Karpas-422 (cell line): ENCODE results near the gene RBKS. TPM values are rescaled to one million over a fixed set of nuclear protein-coding genes. Genes with fewer than 3 reads are reported as not detected.

Experiments
- DNase-seq: peaks from one replicate; pipeline ENCODE4 v3.0.0-alpha.2; 2015
- H2AFZ ChIP-seq: fragments of 200-600 bp; sonication (generic); 2 replicates; pipeline ENCODE4 v1.6.1; 2014; ENCODE audit warnings: antibody characterized with exemption, low read length, mixed read lengths
- H3K27ac ChIP-seq: fragments of 200-600 bp; sonication (generic); 2 replicates; pipeline ENCODE4 v1.5.1; 2014; ENCODE audit warnings: mild to moderate bottlenecking, low read length, moderate library complexity
- H3K27me3 ChIP-seq: fragments of 200-600 bp; sonication (generic); 2 replicates; pipeline ENCODE4 v1.6.1; 2014; ENCODE audit warnings: low read length, mixed read lengths
- H3K36me3 ChIP-seq: fragments of 200-600 bp; sonication (generic); 2 replicates; pipeline ENCODE4 v1.6.1; 2014; ENCODE audit warnings: low read length, mixed read lengths; ENCODE audit not compliant: insufficient read depth
- H3K4me1 ChIP-seq: fragments of 200-600 bp; sonication (generic); 2 replicates; pipeline ENCODE4 v1.6.1; 2014; ENCODE audit warnings: mild to moderate bottlenecking, low read length, mixed read lengths
- H3K4me2 ChIP-seq: fragments of 200-600 bp; sonication (generic); 2 replicates; pipeline ENCODE4 v1.6.1; 2014; ENCODE audit warnings: low read length, low read depth, mild to moderate bottlenecking; ENCODE audit not compliant: poor library complexity, severe bottlenecking
- H3K4me3 ChIP-seq: fragments of 200-600 bp; sonication (generic); 2 replicates; pipeline ENCODE4 v1.5.1; 2014; ENCODE audit warnings: mild to moderate bottlenecking, antibody characterized with exemption, low read length, mixed read lengths
- H3K79me2 ChIP-seq: fragments of 200-600 bp; sonication (generic); 2 replicates; pipeline ENCODE4 v1.6.1; 2014; ENCODE audit warnings: mild to moderate bottlenecking, low read length, mixed read lengths
- H3K9ac ChIP-seq: fragments of 200-600 bp; sonication (generic); 2 replicates; pipeline ENCODE4 v1.6.0; 2014; ENCODE audit warnings: low read length
- H3K9me2 ChIP-seq: fragments of 200-600 bp; sonication (generic), shearing (Covaris generic); replicated peaks from 2 replicates; pipeline ENCODE4 v1.6.0; 2014; ENCODE audit warnings: mild to moderate bottlenecking, low read length, moderate library complexity; ENCODE audit not compliant: insufficient read depth
- H3K9me3 ChIP-seq: fragments of 300-700, 200-600 bp; sonication (generic); 2 replicates; pipeline ENCODE4 v1.6.1; 2014; ENCODE audit warnings: low read length, mixed read lengths
- H4K20me1 ChIP-seq: fragments of 200-600 bp; sonication (generic); 2 replicates; pipeline ENCODE4 v1.6.1; 2014; ENCODE audit warnings: mild to moderate bottlenecking, antibody characterized with exemption, low read length, low read depth; ENCODE audit not compliant: insufficient read depth
- total RNA-seq: library from RNA; depleted of rRNA; stranded (reverse); fragments of >200 nt; shearing (Covaris generic); gene quantifications from 2 replicates; pipeline ENCODE4 v1.2.3, GENCODE V29; 2014; ENCODE audit warnings: low replicate concordance

RBKS gene
- total RNA-seq, 1 experiment from 2014 or later = 1.6 TPM

GRCh38 chr2:27799646-27800010 is 90.6 kb downstream of the RBKS start:
- no peaks in the 10 kb centered on the region for H3K9me3 ChIP-seq
- no peaks in the 10 kb centered on the region for H4K20me1 ChIP-seq
- no peak overlapping the region for H3K27ac ChIP-seq
- no peaks in the 10 kb centered on the region for H3K79me2 ChIP-seq
- no peak overlapping the region for H3K4me2 ChIP-seq
- no peak for DNase-seq
- no peaks in the 10 kb centered on the region for H3K4me1 ChIP-seq
- H3K27me3 ChIP-seq = no peaks in the 10 kb centered on the region
- H3K4me3 ChIP-seq = no peak overlapping the region
- no peaks in the 10 kb centered on the region for H3K36me3 ChIP-seq
- no peaks in the 10 kb centered on the region for H3K9me2 ChIP-seq
- no peak overlapping the region for H2AFZ ChIP-seq
- H3K9ac ChIP-seq = no peak overlapping the region

GRCh38 chr2:27798948-27799645 is 91.1 kb downstream of the RBKS start:
- no peaks in the 10 kb centered on the region for H3K9me2 ChIP-seq
- H3K4me1 ChIP-seq = no peaks in the 10 kb centered on the region
- H4K20me1 ChIP-seq = no peaks in the 10 kb centered on the region
- H3K27me3 ChIP-seq = no peaks in the 10 kb centered on the region
- no peaks in the 10 kb centered on the region for H3K9me3 ChIP-seq
- no peaks in the 10 kb centered on the region for H3K36me3 ChIP-seq
- H3K79me2 ChIP-seq = no peaks in the 10 kb centered on the region
- DNase-seq = no peak
- H3K27ac ChIP-seq = no peak overlapping the region
- no peak overlapping the region for H3K4me3 ChIP-seq
- no peak overlapping the region for H3K4me2 ChIP-seq
- H3K9ac ChIP-seq = no peak overlapping the region
- no peak overlapping the region for H2AFZ ChIP-seq

DNA sequence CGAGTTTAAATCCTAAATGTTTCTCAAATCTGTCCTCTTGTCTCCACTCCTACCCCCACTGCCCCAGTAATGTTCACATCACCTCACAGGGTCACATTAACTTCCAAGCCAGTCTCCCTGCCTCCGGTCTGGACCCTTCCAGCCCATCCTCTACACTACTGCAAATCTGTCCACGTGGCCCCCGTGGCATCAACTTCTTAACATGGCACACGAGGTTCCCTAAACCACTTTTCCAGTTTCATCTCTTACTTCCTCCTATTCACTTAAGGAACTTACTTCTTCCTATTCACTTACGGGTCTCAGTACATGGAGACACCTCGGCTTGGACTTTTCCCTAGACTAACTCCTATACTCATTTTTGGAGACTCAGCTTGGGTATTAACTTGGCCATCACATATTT is 91.7 kb downstream of the RBKS start:
- Histone ChIP-seq H3K9me2 (no peaks in the 10 kb centered on the region), H3K27me3 (no peaks in the 10 kb centered on the region), H3K4me1 (no peaks in the 10 kb centered on the region), H4K20me1 (no peaks in the 10 kb centered on the region), H3K9me3 (no peaks in the 10 kb centered on the region), H3K9ac (no peak overlapping the region), H3K36me3 (no peaks in the 10 kb centered on the region), H3K4me3 (no peak overlapping the region), H2AFZ (no peak overlapping the region), H3K27ac (no peak overlapping the region), H3K4me2 (no peak overlapping the region), H3K79me2 (no peaks in the 10 kb centered on the region)
- DNase-seq = no peak

GRCh38 chr2:27797841-27798240 is 92.3 kb downstream of the RBKS start:
- no peaks in the 10 kb centered on the region for H3K9me2 ChIP-seq
- H3K4me2 ChIP-seq = no peak overlapping the region
- no peak for DNase-seq
- no peaks in the 10 kb centered on the region for H3K9me3 ChIP-seq
- H2AFZ ChIP-seq = no peak overlapping the region
- no peaks in the 10 kb centered on the region for H3K36me3 ChIP-seq
- no peaks in the 10 kb centered on the region for H3K4me1 ChIP-seq
- no peak overlapping the region for H3K4me3 ChIP-seq
- H3K27ac ChIP-seq = no peak overlapping the region
- H3K9ac ChIP-seq = no peak overlapping the region
- no peaks in the 10 kb centered on the region for H3K27me3 ChIP-seq
- H3K79me2 ChIP-seq = no peaks in the 10 kb centered on the region
- H4K20me1 ChIP-seq = no peaks in the 10 kb centered on the region

GRCh38 chr2:27796791-27797765 is 93.1 kb downstream of the RBKS start:
- H3K9me2 ChIP-seq = no peaks in the 10 kb centered on the region
- no peaks in the 10 kb centered on the region for H4K20me1 ChIP-seq
- no peak overlapping the region for H3K4me2 ChIP-seq
- no peaks in the 10 kb centered on the region for H3K4me1 ChIP-seq
- no peaks in the 10 kb centered on the region for H3K36me3 ChIP-seq
- H3K27ac ChIP-seq = no peak overlapping the region
- no peaks in the 10 kb centered on the region for H3K79me2 ChIP-seq
- no peaks in the 10 kb centered on the region for H3K27me3 ChIP-seq
- no peak overlapping the region for H3K9ac ChIP-seq
- H3K9me3 ChIP-seq = no peaks in the 10 kb centered on the region
- H3K4me3 ChIP-seq = no peak overlapping the region
- DNase-seq = no peak
- no peak overlapping the region for H2AFZ ChIP-seq

DNA sequence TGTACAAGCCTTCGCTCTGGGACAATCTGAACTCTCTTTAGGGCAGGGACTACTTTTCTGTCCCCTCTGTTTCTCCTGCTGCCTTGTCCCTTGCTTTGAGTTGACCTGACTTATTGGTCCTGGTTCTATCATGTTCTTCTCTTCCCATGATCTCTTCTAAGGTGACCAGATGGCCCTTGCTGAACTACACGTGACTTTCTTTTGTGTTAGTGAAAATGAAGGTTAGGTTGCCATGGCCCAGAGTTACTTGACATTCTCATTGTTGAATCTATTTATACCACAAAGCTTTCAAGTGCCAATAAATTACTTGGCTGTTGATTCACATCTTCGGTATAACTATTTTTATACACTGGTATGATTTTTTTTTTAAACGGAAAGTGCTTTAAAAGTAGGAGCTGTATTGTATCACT is 94.3 kb downstream of the RBKS start:
- H3K4me2 ChIP-seq = no peak overlapping the region
- no peaks in the 10 kb centered on the region for H4K20me1 ChIP-seq
- H3K36me3 ChIP-seq = no peaks in the 10 kb centered on the region
- H3K9me2 ChIP-seq = no peaks in the 10 kb centered on the region
- H3K79me2 ChIP-seq = no peaks in the 10 kb centered on the region
- no peak for DNase-seq
- no peaks in the 10 kb centered on the region for H3K4me1 ChIP-seq
- H3K27ac ChIP-seq = no peak overlapping the region
- H2AFZ ChIP-seq = no peak overlapping the region
- H3K4me3 ChIP-seq = no peak overlapping the region
- no peak overlapping the region for H3K9ac ChIP-seq
- no peaks in the 10 kb centered on the region for H3K27me3 ChIP-seq
- H3K9me3 ChIP-seq = no peaks in the 10 kb centered on the region

DNA sequence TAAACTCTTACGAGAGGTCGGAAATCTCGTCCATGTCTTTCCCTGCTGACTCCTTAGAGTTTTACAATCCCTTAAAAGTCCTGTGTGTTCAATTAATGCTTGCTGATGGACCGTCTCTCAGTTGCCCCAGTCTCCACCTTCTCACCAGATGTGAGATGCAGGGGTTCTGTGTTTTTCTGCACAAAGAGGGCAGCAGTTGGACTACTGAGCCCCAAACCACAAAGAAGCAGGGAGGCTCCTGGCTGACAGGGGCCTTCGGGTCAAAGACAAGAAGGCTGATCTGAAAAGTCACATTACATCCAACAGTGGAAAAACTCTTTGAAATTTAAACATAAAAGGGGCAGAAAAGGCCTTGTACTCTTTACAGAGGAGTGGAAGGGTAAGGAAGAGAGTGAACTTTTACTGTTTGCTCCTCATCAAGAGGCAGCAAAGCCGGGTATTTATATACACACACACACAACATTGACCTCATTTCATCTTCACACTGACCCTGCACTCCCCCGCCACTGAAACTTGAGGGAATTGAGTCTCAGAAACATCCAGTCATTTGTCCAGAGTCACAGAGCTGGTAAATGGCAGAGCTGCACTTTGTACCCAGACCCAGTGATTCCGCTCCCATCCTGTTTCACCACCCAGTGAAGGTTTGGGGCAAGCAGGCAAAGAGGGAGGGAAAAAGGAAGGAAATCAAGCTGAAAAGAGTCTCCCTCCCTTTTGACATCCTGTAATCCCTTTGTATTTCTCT is 94.9 kb downstream of the RBKS start:
- Histone ChIP-seq H3K9me2 (no peaks in the 10 kb centered on the region), H2AFZ (no peak overlapping the region), H3K36me3 (no peaks in the 10 kb centered on the region), H3K9me3 (no peaks in the 10 kb centered on the region), H3K27me3 (no peaks in the 10 kb centered on the region), H4K20me1 (no peaks in the 10 kb centered on the region), H3K4me2 (no peak overlapping the region), H3K4me3 (no peak overlapping the region), H3K79me2 (no peaks in the 10 kb centered on the region), H3K9ac (no peak overlapping the region), H3K27ac (no peak overlapping the region), H3K4me1 (no peaks in the 10 kb centered on the region)
- no peak for DNase-seq

- Histone ChIP-seq H3K79me2 (no peaks in the 10 kb centered on the region), H3K4me2 (no peak overlapping the region)
These were observed 97.4 kb downstream of the RBKS start for GRCh38 chr2:27792759-27793158.

More at GRCh38 chr2:27792759-27793158, 97.4 kb downstream of the RBKS start:
- no peak overlapping the region for H2AFZ ChIP-seq
- H3K9me3 ChIP-seq = no peaks in the 10 kb centered on the region
- no peaks in the 10 kb centered on the region for H4K20me1 ChIP-seq
- no peak overlapping the region for H3K27ac ChIP-seq
- H3K9ac ChIP-seq = no peak overlapping the region
- DNase-seq = no peak
- no peaks in the 10 kb centered on the region for H3K9me2 ChIP-seq
- H3K27me3 ChIP-seq = no peaks in the 10 kb centered on the region
- no peaks in the 10 kb centered on the region for H3K36me3 ChIP-seq
- H3K4me1 ChIP-seq = no peaks in the 10 kb centered on the region
- no peak overlapping the region for H3K4me3 ChIP-seq
